Astrocyte of the hippocampus (primary cell): ENCODE measurements around the gene RNF212B.
"Not testable (repeated sequence)": the region's sequence is repeated elsewhere in the genome, so short reads cannot be mapped to it uniquely, and the experiment has no call there.

ENCODE experiments used
- DNase-seq: peaks from one replicate; pipeline ENCODE4 v3.0.0; 2011; ENCODE audit warnings: low read depth, low spot score

Gene RNF212B, protein sequence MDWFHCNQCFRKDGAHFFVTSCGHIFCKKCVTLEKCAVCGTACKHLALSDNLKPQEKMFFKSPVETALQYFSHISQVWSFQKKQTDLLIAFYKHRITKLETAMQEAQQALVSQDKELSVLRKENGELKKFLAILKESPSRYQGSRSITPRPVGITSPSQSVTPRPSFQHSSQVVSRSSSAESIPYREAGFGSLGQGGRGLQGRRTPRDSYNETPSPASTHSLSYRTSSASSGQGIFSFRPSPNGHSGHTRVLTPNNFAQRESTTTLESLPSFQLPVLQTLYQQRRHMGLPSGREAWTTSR

DNA sequence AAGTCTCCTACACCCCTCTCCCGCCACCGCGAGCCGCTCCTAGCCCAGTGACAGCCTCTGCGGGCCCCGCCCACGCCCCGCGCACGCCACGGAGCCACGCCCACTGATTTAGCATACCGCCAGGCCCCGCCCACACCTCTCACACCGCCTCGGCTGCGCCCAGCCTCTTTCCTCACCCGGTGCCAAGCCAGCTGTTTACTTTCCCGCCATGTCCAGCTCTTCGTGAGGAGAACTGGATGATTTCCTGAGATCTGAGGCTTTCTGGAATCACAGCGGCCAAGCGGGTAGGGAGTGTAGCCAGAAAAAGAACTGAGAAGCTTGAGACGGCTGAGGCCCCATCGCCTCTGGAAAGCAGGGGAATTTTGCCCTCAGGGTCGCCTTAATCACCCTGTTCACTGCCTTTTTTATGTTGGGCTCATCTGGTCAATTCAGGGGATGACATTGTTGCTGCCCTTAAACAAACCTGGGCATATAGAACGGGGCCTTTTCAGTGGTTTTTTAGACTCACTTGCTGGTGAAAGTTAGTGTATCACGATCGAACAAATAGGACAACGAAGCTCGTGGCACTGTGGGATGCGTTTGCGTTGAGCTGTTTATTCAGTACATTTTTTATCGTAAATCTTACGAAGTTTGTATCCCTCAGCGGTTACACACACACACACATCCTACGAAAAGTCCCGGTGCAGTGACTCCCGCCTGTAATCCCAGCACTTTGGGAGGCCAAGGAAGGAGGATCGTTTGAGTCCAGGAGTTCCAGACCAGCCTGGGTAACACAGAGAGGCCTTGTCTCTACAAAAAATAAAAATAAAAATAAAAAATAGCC lies at the start of gene RNF212B:
TSS of gene RNF212B (plus strand) at position 165 of the 823 bp plus-strand sequence. CDS start 2,410 bp downstream, outside the sequence.
- peak; percentile 88 for DNase-seq

DNA sequence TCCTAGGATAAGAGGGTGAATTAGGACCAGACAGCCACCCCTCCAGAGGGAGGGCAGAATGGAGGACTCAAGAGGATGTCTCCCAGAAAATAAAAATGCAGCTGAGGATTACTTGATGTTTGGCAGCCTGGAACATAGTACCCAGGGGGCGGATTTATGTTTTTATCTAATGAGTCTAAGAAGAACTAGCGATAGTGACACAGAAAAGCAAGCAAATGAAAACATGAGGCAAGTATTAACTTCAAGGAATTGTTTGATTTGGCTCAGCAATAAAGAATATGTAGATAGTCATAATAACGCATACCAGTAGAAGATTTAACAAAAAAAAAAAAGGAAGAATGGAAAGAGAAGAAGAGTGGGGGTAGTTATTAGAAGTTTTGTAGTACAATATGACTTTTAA lies 44.3 kb upstream of the RNF212B start:
- DNase-seq: no peak

DNA sequence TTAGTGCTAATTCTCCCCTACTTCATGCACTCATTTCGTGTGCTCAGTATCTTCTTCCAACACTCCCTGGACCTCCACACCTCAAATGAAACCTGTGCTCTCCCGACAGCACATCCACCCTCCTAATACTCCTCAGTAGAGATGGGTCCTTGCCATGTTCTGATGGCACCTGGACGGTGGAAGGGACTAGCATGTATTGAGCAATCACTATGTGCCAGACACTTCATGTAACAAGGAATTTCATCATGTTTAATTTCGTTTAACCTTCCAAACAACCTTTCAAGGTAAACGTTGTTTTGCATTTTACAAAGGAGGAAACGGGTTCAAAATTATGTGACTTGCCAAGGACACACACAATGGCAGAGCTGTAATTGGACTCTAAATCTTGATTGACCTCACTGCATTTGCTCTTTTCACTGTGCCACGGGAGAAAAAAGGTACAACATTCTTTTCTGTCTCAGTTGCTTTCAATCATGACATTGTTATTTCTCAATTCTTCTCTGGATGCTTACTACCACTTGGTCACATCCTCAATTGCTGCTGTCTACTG lies 42.1 kb upstream of the RNF212B start:
- DNase-seq: no peak

DNA sequence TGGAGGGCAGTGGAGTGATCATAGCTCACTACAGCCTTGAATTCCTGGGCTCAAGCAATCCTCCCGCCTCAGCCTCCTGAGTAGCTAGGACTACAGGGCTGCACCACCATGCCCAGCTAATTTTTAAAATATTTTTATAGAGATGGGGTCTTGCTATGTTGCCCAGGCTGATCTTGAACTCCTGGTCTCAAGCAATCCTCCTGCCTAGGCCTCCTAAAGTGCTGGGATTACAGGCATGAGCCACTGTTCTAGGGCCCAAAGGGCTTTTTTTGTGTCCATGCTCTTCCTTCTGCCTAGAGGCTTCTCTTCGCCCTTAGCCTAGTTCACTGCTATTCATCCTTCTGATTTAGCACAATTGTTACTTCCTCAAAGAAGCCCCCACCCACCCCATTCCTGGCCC lies 41.2 kb upstream of the RNF212B start:
- DNase-seq: not testable (repeated sequence)

DNA sequence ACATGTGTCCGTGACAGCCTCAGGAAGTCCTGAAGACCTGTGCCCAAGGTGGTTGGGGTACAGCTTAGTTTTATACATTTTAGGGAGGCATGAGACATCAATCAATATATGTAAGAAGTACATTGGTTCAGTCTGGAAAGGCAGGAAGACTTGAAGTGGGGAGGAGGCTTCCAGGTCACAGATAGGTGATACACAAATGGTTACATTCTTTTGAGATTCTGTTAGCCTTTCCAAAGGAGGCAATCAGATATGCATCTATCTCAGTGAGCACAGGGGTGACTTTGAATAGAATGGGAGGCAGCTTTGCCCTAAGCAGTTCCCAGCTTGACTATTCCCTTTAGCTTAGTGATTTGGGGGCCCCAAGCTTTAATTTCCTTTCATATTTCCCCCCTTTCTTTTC lies 38.6 kb upstream of the RNF212B start:
- not testable (repeated sequence) for DNase-seq

DNA sequence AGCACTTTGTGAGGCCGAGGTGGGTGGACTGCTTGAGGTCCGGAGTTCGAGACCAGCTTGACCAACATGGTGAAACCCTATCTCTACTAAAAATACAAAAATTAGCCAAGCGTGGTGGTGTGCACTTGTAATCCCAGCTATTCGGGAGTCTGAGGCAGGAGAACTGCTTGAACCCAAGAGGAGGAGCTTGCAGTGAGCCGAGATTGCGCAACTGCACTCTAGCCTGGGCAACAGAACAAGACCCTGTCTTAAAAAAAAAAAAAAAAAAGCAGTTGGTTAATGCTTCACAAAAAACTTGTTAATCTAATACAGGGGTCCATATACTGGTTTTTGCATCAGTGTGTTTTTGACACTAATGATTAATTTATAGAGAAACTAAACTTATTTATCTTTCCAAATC lies 35.7 kb upstream of the RNF212B start:
- no peak for DNase-seq

DNA sequence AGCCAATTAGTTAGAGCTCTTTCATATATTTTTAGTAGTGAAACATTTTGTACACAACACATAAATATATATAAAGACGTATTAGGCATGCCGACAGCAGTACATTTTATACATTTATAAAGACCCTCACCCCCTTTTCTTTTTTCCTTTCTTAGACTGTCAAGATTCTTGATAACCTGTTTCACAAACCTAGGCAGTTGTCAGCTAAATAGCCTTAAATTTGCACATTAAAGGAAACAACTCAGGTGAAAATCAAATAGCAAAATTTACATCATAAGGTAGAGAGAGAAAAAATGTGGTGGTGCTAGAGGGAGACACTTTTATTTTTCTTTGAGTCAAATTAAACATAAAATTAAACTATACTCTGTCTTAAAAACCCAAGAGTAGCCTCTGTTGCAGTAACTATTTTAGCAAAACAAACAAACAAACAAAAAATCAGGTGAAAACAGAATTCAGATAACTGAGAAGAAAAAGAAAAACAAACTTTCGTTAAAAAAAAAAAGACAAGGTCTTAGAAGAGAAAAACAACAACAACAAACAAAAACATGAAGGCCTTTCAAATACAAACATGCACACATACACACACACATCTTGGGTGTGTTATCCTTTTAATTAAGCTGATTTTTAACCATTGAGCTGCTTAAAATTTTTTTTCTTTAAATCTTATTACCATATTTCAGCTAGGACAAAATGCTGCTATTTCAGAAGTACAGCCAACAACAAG lies 31.2 kb upstream of the RNF212B start:
- DNase-seq: no peak

DNA sequence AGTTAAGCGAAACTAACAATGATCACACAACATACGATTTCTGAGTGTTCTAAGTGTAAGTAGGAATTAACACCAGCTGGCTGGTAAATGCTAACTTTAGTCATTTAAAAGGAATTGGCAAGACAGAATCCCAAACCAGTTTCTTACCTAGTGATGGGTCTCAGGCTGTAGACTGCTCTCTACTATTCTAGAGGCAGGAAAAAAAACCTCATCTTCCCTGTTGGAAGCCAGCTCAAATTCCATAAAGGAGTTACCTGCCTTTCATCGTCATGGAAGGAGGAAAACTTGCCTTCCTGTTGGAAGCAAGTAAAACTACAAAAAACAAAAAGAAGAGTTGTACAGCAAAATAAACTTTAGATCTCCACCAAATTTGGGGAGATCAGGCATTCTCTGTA lies 30.6 kb upstream of the RNF212B start:
- DNase-seq: no peak

DNA sequence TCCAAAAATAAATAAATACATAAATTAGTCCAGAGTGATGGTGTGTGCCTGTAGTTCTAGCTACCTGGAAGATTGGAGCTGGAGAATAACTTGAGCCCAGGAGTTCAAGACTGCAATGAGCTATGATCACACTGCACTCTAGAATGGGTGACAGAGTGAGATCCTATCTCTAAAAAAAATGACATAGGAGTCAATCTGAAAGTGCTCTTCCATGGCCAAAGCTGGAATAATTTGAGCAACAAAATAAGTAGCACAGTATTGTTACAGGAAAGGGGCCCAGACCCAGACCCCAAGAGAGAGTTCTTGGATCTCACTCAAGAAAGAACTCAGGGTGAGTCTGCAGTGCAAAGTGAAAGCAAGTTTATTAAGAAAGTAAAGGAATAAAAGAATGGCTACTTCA lies 29.4 kb upstream of the RNF212B start:
- no peak for DNase-seq

DNA sequence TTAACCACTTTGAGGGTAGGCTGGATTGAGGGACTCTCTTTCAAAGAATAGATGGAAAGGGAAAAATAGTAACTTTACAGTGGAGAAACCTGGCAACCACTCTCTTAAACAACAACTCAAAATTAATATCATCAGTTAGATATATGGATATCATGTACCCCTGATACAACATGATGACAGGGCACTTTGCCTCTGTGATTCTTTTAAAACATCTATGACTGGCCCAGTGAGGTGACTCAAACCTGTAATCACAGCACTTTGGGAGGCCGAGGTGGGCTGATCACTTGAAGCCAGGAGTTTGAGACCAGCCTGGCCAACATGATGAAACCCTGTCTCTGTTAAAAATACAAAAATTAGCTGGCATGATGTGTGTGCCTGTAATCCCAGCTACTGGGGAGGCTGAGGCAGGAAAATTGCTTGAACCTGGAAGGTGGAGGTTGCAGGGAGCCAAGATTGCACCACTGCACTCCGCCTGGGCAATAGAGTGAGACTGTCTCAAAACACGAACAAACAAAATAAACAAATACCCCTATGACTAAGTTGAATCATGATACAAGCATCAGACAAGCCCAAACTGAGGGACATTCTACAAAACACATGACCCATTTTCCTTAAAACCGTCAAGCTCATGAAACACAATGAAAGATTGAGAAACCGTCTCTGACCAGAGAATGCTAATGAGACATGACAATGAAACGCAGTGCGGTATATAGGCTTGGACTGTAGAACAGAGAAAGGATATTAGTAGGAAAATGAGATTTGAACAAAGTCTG lies 27.9 kb upstream of the RNF212B start:
- DNase-seq: no peak

DNA sequence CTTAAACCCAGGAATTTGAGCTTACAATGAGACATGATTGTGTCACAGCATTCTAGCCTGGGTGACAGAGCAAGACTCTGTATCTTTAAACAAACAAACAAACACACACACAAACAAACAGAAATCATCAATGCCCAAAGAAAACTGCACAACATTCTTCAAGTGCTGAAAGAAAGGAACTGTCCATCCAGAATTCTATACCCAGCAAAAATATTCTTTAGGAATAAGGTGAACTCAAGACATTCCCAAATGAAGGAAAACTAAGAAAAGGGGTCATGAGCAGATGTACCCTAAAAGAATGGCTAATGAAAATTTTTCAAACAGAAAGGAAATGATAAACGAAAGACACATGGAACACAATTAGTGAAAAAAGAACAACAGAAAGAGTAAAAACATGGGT lies 22.3 kb upstream of the RNF212B start:
- DNase-seq: no peak

DNA sequence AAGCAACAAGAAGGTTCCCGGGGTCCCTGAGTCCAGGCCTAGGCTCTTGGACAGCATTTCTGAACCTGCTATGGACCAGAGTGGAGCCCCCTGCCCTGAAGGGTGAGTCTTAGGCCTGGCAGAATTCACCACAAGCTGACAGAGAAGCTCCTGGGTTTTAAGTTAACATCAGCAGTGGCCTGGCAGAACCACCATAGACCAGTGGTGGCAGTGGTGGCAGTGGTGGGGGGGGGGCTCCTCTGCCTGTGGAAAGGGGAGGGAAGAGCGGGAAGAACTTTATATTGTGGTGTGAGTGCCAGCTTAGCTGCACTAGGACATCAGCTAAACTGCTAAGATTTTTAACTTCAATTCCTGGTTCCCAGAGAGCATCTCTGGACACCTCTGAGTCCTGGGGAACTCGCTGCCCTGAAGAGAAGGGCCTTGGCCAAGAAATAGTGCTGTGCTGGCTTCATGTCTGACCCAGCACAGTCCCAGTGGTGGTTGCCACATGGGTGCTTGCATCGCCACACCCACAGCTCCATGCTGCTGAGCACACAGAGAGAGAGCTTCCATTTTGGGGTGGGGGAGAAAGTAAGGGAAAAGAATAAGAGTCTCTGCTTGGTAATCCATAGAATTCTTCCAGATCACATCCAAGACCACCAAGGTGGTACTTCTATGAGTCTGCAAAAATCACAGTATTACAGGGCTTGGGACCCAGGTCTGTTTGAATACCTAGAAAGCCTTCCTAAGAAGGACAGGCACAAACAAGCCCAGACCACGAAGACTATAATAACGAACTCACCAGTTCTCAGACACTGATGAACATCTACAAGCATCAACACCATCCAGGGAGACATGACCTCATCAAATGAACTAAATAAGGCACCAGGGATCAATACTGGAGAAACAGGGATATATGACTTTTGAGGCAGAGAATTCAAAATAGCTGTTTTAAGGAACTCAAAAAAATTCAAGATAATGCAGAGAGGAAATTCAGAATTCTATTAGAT lies 20.4 kb upstream of the RNF212B start:
- no peak for DNase-seq

DNA sequence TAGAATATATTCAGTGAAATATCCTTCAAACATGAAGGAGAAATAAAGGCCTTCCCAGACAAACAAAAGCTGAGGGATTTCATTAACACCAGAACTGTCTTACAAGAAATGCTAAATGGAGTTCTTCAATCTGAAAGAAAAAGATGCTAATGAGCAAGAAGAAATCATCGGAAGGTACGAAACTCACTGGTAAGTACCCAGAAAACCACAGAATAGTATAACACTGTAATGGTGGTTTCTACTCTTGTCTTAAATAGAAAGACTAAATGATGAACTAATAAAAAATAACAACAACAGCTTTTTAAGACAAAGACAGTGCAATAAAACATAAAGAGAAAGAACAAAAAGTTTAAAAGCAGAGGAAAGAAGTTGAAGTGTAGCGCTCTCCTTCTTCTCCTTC lies 18.7 kb upstream of the RNF212B start:
- DNase-seq: no peak

DNA sequence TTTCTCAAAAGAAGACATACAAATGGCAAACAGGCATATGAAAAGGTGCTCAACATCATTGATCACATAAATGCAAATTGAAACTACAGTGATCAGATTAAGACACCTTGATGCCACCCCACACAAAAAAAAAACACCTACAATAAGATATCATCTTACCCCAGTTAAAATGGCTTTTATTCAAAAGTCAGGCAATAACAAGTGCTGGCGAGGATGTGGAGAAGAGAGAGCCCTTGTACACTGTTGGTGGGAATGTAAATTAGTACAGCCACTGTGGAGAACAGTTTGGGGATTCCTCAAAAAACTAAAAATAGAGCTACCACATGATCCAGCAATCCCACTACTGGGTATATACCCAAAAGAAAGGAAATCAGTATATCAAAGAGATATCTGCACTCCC lies 12.8 kb upstream of the RNF212B start:
- DNase-seq: not testable (repeated sequence)

DNA sequence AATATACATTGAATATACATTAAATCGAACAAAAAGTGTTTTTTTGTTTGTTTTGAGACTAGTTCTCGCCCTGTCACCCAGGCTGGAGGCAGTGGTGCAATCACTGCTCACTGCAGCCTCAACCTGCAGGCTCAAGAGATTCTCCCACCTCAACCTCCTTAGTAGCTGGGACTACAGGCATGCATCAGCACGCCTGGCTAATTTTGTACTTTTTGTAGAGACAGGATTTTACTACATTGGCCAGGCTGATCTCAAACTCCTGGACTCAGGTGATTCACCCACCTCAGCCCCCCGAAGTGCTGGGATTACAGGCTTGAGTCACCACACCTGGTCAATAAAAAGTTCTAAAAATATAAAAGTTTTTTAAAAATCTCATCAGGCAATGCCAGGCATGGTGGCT lies 10.2 kb upstream of the RNF212B start:
- DNase-seq: no peak

DNA sequence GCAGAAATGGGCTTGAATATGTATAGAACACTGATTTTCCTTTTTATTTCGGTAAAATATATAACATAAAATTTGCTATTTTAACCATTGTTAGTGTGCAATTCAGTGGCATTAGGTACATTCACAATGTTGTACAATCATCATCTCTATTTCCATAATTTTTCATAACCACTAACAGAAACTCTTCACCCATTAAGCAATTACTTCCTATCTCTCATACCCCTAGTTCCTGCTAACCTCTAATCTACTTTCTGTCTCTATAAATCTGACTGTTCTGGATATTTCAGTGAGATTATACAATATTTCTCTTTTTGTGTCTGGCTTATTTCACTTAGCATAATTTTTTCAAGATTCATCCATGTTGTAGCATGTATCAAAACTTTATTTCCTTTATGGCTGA lies 8.9 kb upstream of the RNF212B start:
- no peak for DNase-seq

DNA sequence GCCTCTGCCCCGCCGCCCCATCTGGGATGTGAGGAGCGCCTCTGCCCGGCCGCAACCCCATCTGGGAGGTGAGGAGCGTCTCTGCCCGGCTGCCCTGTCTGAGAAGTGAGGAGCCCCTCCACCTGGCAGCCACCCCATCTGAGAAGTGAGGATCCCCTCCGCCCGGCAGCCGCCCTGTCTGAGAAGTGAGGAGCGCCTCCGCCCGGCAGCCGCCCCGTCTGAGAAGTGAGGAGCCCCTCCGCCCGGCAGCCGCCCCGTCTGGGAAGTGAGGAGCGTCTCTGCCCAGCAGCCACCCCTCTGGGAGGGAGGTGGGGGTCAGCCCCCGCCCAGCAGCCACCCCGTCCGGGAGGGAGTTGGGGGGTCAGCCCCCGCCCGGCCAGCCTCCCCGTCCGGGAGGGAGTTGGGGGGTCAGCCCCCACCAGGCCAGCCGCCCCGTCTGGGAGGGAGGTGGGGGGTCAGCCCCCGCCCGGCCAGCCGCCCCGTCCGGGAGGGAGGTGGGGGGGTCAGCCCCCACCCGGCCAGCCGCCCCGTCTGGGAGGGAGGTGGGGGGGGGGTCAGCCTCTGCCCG lies 5.4 kb upstream of the RNF212B start:
- not testable (repeated sequence) for DNase-seq

DNA sequence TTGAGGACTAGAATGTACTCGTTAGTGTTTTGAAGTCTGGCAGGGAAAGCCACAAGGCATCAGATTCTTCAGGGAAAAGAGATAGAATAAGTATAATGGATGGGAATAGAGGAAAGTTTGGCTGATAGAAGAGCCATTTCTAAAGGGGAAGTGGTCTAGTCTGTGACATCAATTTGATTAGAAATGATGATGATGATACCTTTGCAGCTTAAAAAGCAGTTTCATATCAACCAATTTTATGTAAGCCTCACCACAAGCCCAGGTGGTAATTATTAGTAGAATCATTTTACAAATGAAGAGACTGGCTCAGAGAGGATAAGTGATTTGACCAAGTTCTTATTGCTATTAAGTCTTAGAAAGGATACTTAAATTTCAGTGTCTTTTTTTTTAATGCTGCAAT lies 2.9 kb downstream of the RNF212B start:
- no peak for DNase-seq

DNA sequence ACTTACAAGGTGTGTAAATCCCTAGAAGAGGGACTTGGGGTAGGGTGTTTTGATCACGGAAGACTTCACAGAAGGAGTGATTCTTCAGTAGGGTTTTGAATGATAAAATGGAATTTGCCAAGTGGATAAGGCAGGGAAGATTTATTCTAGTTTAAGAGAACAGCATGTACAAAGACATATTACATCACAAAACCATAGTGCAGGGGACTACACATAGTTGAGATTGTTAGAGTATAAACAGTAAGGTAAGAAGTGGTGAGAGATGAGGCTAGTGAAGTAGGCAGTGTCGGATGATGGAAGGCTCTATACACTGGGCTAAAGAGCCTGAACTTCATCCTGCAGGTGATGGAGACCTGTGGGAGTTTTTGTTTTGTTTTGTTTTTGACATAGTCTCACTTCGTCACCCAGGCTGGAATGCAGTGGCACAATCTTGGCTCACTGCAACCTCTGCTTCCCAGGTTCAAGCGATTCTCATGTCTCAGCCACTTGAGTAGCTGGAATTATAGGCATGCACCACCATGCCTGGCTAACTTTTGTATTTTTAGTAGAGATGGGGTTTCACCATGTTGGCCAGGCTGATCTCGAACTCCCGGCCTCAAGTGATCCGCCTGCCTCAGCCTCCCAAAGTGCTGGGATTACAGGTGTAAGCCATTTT lies 3.5 kb downstream of the RNF212B start:
- DNase-seq: not testable (repeated sequence)
